ENCODE results near the gene PAM.

The PAM gene

DNA sequence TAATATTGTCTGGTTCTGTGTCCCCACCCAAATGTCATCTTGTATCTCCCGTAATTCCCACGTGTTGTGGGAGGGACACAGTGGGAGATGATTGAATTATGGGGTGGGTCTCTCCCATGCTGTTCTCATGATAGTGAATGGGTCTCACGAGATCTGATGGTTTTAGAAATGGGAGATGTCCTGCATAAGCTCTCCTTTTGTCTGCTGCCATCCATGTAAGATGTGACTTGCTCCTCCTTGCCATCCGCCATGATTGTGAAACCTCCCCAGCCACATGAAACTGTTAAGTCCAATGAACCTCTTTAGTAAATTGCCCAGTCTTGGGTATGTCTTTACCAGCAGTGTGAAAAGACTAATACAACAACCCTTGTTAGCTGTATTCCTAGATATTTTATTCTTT, 320.3 kb downstream of the PAM start:
- H3K4me3 ChIP-seq (ENCODE audit: low read depth, low read length) = no peak overlapping the region
- in situ Hi-C loops (cut with HindIII; ENCODE audit: low sequenced_read_pairs) = no loop called here
- no peak for DNase-seq (ENCODE audit: low read depth)
- TF ChIP-seq, protein P1, sequence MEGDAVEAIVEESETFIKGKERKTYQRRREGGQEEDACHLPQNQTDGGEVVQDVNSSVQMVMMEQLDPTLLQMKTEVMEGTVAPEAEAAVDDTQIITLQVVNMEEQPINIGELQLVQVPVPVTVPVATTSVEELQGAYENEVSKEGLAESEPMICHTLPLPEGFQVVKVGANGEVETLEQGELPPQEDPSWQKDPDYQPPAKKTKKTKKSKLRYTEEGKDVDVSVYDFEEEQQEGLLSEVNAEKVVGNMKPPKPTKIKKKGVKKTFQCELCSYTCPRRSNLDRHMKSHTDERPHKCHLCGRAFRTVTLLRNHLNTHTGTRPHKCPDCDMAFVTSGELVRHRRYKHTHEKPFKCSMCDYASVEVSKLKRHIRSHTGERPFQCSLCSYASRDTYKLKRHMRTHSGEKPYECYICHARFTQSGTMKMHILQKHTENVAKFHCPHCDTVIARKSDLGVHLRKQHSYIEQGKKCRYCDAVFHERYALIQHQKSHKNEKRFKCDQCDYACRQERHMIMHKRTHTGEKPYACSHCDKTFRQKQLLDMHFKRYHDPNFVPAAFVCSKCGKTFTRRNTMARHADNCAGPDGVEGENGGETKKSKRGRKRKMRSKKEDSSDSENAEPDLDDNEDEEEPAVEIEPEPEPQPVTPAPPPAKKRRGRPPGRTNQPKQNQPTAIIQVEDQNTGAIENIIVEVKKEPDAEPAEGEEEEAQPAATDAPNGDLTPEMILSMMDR (IDR thresholded peaks at IDR 0.05; ENCODE audit: low read depth, low read length, missing control alignments) = no peak

Data from astrocyte of the cerebellum (primary cell).